Measurements from ENCODE around the gene NT5DC3.

DNA sequence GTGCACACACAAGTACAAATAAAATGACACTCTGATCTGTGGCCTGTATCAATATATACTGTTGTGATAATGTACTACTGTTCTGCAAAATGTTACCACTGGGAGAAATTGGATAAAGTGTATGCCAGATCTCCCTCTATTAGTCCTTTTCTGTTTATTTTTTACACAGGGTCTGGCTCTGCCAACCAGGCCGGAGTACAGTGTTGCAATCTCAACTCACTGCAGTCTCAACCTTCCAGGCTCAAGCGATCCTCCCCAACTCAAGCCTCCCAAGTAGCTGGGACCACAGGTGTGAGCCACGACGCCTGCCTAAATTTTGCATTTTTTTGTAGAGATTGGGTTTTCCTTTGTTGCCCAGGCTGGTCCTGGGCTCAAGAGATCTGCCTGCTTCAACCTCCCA, 1.9 kb downstream of the NT5DC3 start:
- TF ChIP-seq CTCF (conservative IDR thresholded peaks at IDR 0.05; ENCODE audit: low read depth, low read length), result no peak
- TF ChIP-seq EZH2 (IDR thresholded peaks at IDR 0.05; ENCODE audit: borderline replicate concordance, low read depth, low read length, poor library complexity, severe bottlenecking), result no peak

All from A673 (cell line).